Testis (tissue), 3 donors: ENCODE measurements around the gene UGT1A9. TPM values are rescaled to one million over a fixed set of nuclear protein-coding genes. Genes with fewer than 3 reads are reported as not detected.
"Not testable (repeated sequence)": the region's sequence is repeated elsewhere in the genome, so short reads cannot be mapped to it uniquely, and the experiment has no call there.

Experiments used
- DNase-seq: peaks from one replicate; pipeline ENCODE4 v3.0.0-alpha.2; 2019
- H3K27ac ChIP-seq, 2 donors: fragments of 200-600 bp; sonication (generic); one replicate each; pipeline ENCODE4 v1.5.1; 2019
- H3K27me3 ChIP-seq: fragments of 200-600 bp; sonication (generic); one replicate; pipeline ENCODE4 v1.5.1; 2019
- H3K36me3 ChIP-seq: fragments of 200-600 bp; sonication (generic); one replicate; pipeline ENCODE4 v1.5.1; 2017; ENCODE audit warnings: low read depth; ENCODE audit errors: missing control alignments
- H3K4me1 ChIP-seq: fragments of 200-600 bp; sonication (generic); one replicate; pipeline ENCODE4 v1.5.1; 2019
- H3K4me3 ChIP-seq, 2 donors: fragments of 200-600 bp; sonication (generic); one replicate each; pipeline ENCODE4 v1.5.1; 2017 to 2019
- H3K9me3 ChIP-seq: fragments of 200-600 bp; sonication (generic); one replicate; pipeline ENCODE4 v1.5.1; 2017
- CTCF ChIP-seq, 3 experiments: fragments of 450-650 bp in 2 of 3; fragments of 200-600 bp in 1 of 3; sonication (generic) in 1 of 3; IDR thresholded peaks; one replicate each; pipeline ENCODE4 v1.5.1; 2016 to 2019; ENCODE audit warnings: antibody characterized with exemption in 3 of 3, mild to moderate bottlenecking in 2 of 3, moderate library complexity in 1 of 3
- POLR2A ChIP-seq: fragments of 450-650 bp; IDR thresholded peaks from one replicate; pipeline ENCODE4 v1.6.1; 2017; ENCODE audit warnings: antibody characterized with exemption, mild to moderate bottlenecking, moderate library complexity
- WGBS, 2 donors: methylation state at CpG; one replicate each; pipeline ENCODE4 v1.1.5; 2018; 5-methylcytosine and 5-hydroxymethylcytosine counted together
- intact Hi-C: fragments of 100-400 bp; cut with DNase I; formaldehyde crosslinking; loops from one replicate; pipeline ENCODE4 v1.15.1; 2023; ENCODE audit warnings: low total_unique reads
- polyA plus RNA-seq: library from polyadenylated mRNA; stranded (reverse); fragments of 350-450 nt; fragmentation: Illumina TruSeq; extraction: RNeasy Lipid Tissue Mini Kit (QIAGEN cat#74804); gene quantifications from one replicate; pipeline ENCODE4 v1.2.3, GENCODE V29; 2014; ENCODE audit warnings: low read depth, low replicate concordance; ENCODE audit not compliant: insufficient read depth
- total RNA-seq, 2 donors: library from RNA; depleted of rRNA; stranded (reverse); fragments of >200 nt; gene quantifications; one replicate each; pipeline ENCODE4 v1.2.3, GENCODE V29; 2016

UGT1A9 gene
- total and polyA plus RNA-seq, 3 donors from 2014 or later, result not detected

- WGBS, 2 donors, result 88% methylated on average over 1 of the region's 1 CpG; no CpG with 5 or more reads in 1 of the 2 donors
- DNase-seq, result no peak
- no peak overlapping the region for H3K27ac ChIP-seq
- TF ChIP-seq POLR2A, result no peak
- no peak for TF ChIP-seq CTCF (IDR thresholded peaks at IDR 0.05)
- no peaks in the 10 kb centered on the region for H3K36me3 ChIP-seq
- no peaks in the 10 kb centered on the region for H3K27me3 ChIP-seq
- no peak overlapping the region for H3K4me3 ChIP-seq
- no peaks in the 10 kb centered on the region for H3K9me3 ChIP-seq
- H3K4me1 ChIP-seq, result no peaks in the 10 kb centered on the region
- intact Hi-C loops, result no loop called here
Observed at GRCh38 chr2:233643128-233643527, 28.6 kb upstream of the UGT1A9 start.

DNA sequence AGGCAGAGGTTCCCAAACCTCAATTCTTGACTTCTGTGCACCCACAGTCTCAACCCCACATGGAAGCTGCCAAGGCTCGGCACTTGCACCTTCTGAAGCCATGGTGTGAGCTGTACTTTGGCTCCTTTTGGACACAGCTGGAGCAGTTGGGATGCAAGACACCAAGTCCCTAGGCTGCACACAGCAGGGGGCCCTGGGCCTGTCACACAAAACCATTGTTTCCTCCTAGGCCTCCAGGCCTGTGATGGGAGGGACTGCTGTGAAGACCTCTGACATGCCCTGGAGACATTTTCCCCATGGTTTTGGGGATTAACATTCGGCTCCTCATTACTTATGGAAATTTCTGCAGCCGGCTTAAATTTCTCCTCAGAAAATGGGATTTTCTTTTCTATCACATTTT is 25.7 kb upstream of the UGT1A9 start:
- DNase-seq, H3K4me1 ChIP-seq, H3K36me3 ChIP-seq, intact Hi-C loops, H3K27me3 ChIP-seq, H3K9me3 ChIP-seq, H3K4me3 ChIP-seq, H3K27ac ChIP-seq: not testable (repeated sequence)
- 84 to 94% methylated on average over 3 of the region's 3 CpGs for WGBS, 2 donors

- no peak overlapping the region for H3K4me3 ChIP-seq
- intact Hi-C loops, result no loop called here
- DNase-seq, result no peak
- 83 to 87% methylated on average over 4 of the region's 4 CpGs for WGBS, 2 donors
- H3K36me3 ChIP-seq, result no peaks in the 10 kb centered on the region
- no peak for TF ChIP-seq POLR2A
- no peak for TF ChIP-seq CTCF (IDR thresholded peaks at IDR 0.05)
- H3K9me3 ChIP-seq, result no peaks in the 10 kb centered on the region
- H3K4me1 ChIP-seq, result no peaks in the 10 kb centered on the region
- no peak overlapping the region for H3K27ac ChIP-seq
- H3K27me3 ChIP-seq, result no peaks in the 10 kb centered on the region
Observed at GRCh38 chr2:233650981-233651380, 20.7 kb upstream of the UGT1A9 start.

DNA sequence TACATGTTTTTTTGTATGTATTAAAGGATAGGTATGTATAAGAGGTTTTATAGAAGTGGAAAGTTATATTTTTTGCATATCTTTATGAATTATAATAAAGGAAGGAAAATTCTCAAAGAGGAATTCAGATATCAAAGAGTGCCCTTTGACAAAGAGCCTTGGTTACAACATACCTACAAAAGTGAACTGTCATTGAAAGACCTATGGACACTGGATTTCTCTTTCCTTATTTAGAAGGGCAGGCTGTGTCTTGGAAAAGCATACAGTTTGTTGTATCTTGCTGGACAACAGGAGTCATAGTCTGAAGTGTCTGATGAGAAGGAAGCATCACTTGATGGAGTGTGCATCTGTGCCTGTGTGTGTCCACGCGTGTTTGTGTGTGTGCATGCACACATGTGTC is 20.3 kb upstream of the UGT1A9 start:
- no peaks in the 10 kb centered on the region for H3K27me3 ChIP-seq
- no peak overlapping the region for H3K4me3 ChIP-seq
- intact Hi-C loops, result no loop called here
- no peak overlapping the region for H3K27ac ChIP-seq
- 93 to 94% methylated on average over 2 of the region's 2 CpGs for WGBS, 2 donors
- no peak for DNase-seq
- TF ChIP-seq POLR2A (no peak), CTCF (IDR thresholded peaks at IDR 0.05) (no peak)
- no peaks in the 10 kb centered on the region for H3K9me3 ChIP-seq
- no peaks in the 10 kb centered on the region for H3K36me3 ChIP-seq
- no peaks in the 10 kb centered on the region for H3K4me1 ChIP-seq

DNA sequence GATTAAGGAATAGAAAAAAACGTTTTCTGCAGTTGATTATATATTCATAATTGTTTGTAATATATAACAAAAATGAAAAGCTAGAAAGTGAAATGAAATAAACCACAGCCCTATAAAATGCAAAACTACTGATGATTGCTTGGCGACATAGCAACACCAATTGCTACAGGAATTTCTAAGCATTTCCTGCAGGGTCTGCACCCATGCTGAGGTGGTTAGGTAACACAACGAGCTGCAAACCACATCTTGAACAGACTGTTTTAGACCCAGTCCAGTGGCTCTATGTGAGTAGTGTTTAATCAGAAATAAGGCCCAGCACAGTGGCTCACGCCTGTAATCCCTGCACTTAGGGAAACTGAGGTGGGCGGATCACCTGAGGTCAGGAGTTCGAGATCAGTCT is 17.2 kb upstream of the UGT1A9 start:
- intact Hi-C loops, result no loop called here
- Histone ChIP-seq H3K4me3 (no peak overlapping the region), H3K36me3 (no peaks in the 10 kb centered on the region), H3K27ac (no peak overlapping the region), H3K9me3 (no peaks in the 10 kb centered on the region), H3K27me3 (no peaks in the 10 kb centered on the region), H3K4me1 (no peaks in the 10 kb centered on the region)
- no peak for DNase-seq
- no peak for TF ChIP-seq CTCF (IDR thresholded peaks at IDR 0.05)
- no peak for TF ChIP-seq POLR2A
- 73 to 77% methylated on average over 6 of the region's 6 CpGs for WGBS, 2 donors
